ENCODE data around the gene SERINC3. TPM values are rescaled to one million over a fixed set of nuclear protein-coding genes. Genes with fewer than 3 reads are reported as not detected.

Gene SERINC3
- total and polyA plus RNA-seq, 2 of the 8 experiments (the other 6 are each of a cell fraction or from before 2014, with no cell fraction given), result 47.2 to 66.0 TPM

- no peak for TF ChIP-seq ATF2 (IDR thresholded peaks at IDR 0.05; ENCODE audit: low read length)
Observed at GRCh38 chr20:44509762-44510161, 12.1 kb downstream of the SERINC3 start (continued).
